ENCODE data around the gene BLOC1S1.

- no peak for TF ChIP-seq CHD2 (IDR thresholded peaks at IDR 0.05; ENCODE audit: low read length, partially characterized antibody)
- TF ChIP-seq SMC3 (IDR thresholded peaks at IDR 0.05) = no peak
Observed at GRCh38 chr12:55670276-55670675, 45.6 kb upstream of the BLOC1S1 start.

Data from A549 (cell line).